ENCODE measurements around the gene NXN. TPM values are rescaled to one million over a fixed set of nuclear protein-coding genes. Genes with fewer than 3 reads are reported as not detected.

NXN gene
- total RNA-seq, 6 experiments from 2014 or later = 2.7 to 9.5 (median 8.0) TPM

GRCh38 chr17:949623-950303, 29.8 kb downstream of the NXN start:
- WGBS (ENCODE audit: insufficient coverage, low coverage, low lambda C conversion rate, missing lambda C conversion rate) = 56% methylated on average over 11 of the region's 12 CpGs
- no peaks in the 10 kb centered on the region for H3K27me3 ChIP-seq
- TF ChIP-seq POLR2A (IDR thresholded peaks at IDR 0.05) = no peak
- TF ChIP-seq CTCF (IDR thresholded peaks at IDR 0.05) = no peak
- ATAC-seq (no peak), DNase-seq (no peak)
- H3K9me3 ChIP-seq = no peaks in the 10 kb centered on the region
- no peak overlapping the region for H3K27ac ChIP-seq
- intact Hi-C loops (cut with DNase I) = no loop called here
- no peaks in the 10 kb centered on the region for H3K36me3 ChIP-seq
- H3K4me1 ChIP-seq = no peaks in the 10 kb centered on the region
- H3K4me3 ChIP-seq = no peak overlapping the region

GRCh38 chr17:948284-948852, 31.2 kb downstream of the NXN start:
- TF ChIP-seq POLR2A (IDR thresholded peaks at IDR 0.05) = no peak
- TF ChIP-seq CTCF (IDR thresholded peaks at IDR 0.05) = no peak
- Histone ChIP-seq H3K9me3 (no peaks in the 10 kb centered on the region), H3K27ac (no peak overlapping the region), H3K4me1 (no peaks in the 10 kb centered on the region), H3K36me3 (no peaks in the 10 kb centered on the region), H3K4me3 (no peak overlapping the region), H3K27me3 (no peaks in the 10 kb centered on the region)
- intact Hi-C loops (cut with DNase I) = no loop called here
- ATAC-seq (peak in 1 of 4 donors; percentile 26), DNase-seq (no peak)
- WGBS (ENCODE audit: insufficient coverage, low coverage, low lambda C conversion rate, missing lambda C conversion rate) = 73% methylated on average over 5 of the region's 25 CpGs

GRCh38 chr17:946510-947236, 32.9 kb downstream of the NXN start:
- H3K4me3 ChIP-seq = no peak overlapping the region
- no peaks in the 10 kb centered on the region for H3K36me3 ChIP-seq
- TF ChIP-seq POLR2A (IDR thresholded peaks at IDR 0.05) (no peak), CTCF (IDR thresholded peaks at IDR 0.05) (no peak)
- WGBS (ENCODE audit: insufficient coverage, low coverage, low lambda C conversion rate, missing lambda C conversion rate) = 94% methylated on average over 10 of the region's 37 CpGs
- H3K27ac ChIP-seq = no peak overlapping the region
- intact Hi-C loops (cut with DNase I) = no loop called here
- H3K9me3 ChIP-seq = no peaks in the 10 kb centered on the region
- ATAC-seq (peak in 2 of 4 donors; percentile 20), DNase-seq (no peak)
- H3K4me1 ChIP-seq = no peaks in the 10 kb centered on the region
- no peaks in the 10 kb centered on the region for H3K27me3 ChIP-seq

GRCh38 chr17:945672-946071, 33.9 kb downstream of the NXN start:
- no peak for TF ChIP-seq CTCF (IDR thresholded peaks at IDR 0.05)
- TF ChIP-seq POLR2A (IDR thresholded peaks at IDR 0.05) = no peak
- 44% methylated on average over 3 of the region's 3 CpGs for WGBS (ENCODE audit: insufficient coverage, low coverage, low lambda C conversion rate, missing lambda C conversion rate)
- DNase-seq = no peak
- Histone ChIP-seq H3K27me3 (no peaks in the 10 kb centered on the region), H3K27ac (no peak overlapping the region), H3K4me1 (no peaks in the 10 kb centered on the region), H3K9me3 (no peaks in the 10 kb centered on the region), H3K36me3 (no peaks in the 10 kb centered on the region), H3K4me3 (no peak overlapping the region)
- ATAC-seq = no peak
- intact Hi-C loops (cut with DNase I) = no loop called here
